ENCODE data around the gene CCDC12.

Gene CCDC12

DNA sequence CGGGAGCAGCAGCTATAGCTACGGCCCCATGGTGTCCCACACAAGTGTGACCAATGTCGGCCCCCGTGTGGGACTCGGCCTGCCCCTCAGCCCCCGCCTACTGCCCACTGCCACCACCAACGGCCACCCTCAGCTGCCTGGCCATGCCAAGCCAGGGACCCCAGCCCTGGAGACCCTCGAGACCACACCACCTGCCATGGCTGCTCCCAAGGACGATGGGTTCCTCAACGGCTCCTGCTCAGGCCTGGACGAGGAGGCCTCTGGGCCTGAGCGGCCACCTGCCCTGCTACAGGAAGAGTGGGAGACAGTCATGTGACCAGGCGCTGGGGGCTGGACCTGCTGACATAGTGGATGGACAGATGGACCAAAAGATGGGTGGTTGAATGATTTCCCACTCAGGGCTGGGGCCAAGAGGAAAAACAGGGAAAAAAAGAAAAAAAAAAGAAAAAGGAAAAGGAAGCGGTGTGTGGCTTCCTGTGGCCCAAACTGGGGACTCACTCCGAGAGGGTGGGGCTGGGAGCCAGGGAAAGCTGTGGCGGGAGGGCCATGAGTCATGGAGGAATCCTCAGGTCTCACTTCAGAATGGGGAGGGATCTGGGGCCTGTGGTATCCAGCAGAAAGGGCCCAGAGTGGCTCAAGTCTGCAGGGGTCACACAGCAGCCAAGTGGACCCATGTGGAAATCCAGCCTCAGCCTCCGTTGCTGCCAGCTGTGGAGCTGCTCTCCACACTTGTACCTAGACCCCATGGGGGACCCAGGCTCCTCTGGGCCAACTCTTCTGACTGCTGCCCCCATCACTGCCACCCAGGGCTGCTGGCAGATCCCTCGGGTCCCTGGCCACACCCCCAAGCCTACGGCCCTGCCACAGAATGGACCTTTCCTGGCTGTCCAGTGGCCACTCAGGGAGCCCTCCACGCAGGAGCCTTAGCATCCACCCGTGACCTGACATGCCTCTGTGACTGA is 72.9 kb downstream of the CCDC12 start:
- no peak for DNase-seq

DNA sequence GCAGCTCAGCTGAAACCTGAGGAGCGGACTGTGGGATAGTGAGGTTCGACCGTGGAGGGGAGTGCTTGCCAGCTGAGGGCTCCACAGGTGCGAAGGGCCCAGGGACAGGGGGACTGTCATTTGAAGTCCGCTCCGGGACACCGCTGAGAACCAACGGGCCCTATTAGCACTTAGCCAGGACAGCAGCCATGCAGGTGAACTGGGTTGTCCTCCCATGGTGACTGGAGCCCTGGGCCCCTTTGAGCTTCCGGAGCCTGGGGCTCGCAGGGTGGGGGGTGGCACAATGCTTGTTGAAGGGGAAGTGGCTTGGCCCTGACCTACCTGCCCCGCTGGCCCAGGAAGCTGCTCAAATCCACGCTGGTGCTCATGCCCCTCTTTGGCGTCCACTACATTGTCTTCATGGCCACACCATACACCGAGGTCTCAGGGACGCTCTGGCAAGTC is 74.3 kb downstream of the CCDC12 start:
- DNase-seq: no peak

DNA sequence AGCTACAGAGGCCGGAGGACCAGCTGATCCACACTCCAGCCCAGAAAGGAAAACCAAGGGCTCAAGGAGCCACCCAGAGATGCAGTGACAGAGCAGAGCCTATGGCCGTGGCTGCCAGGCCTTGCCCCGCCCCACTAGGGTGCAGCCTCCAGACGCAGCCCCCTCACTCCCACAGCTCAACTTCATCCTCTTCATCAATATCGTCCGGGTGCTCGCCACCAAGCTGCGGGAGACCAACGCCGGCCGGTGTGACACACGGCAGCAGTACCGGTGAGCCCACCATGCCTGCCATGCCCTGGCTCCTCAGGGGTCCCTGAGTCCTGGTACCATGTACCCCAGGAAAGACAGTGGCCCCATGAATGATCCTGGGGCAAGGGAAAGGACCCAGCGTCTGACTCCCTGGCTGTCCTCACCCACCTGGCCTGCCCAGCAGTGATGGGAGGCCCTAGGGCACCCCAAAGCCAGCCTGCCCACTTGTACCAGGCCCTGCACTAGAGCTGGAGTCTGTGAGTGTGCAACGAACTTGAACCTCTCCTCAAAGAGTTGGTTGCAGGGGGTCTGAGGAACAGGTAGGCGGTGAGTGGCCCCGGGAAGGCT is 74.9 kb downstream of the CCDC12 start:
- DNase-seq: no peak

DNA sequence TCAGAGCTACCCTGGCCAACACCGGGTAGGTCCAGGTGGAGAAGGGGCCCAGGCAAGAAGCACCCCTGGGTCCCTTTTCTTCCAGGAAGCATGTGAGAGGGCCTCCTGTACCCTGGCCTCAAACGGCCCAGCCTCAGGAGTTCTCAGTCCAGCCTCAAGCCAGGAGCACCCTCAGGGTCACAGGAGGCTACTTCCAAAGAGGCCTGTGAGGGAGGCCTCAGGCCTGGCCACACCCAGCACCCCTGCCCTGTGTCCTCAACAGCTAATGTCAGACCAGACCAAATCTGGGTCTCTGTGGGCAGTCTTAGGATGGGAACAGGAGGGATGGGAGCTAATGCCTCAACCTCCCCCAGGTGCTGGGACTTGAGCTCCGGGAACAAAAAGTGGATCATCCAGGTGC is 75.5 kb downstream of the CCDC12 start:
- no peak for DNase-seq

DNA sequence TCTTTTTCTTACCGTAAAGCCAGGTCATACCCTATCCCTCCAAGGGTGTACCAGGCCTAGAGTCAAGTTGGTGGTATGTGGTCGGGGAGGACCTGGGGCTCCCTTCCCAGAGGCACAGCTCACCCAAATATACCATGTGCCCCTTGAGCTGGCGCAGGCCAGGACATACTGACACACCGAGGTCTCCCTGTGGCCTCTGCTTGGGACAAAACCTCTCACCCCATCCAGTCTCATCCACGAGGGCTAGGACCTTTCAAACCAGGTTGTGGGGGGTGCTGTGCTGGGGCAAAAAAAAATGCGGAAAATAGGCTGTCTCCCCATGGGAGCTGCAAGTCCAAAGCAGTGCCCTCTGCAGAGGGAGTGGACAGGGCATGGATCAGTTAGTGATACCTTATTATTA is 76.2 kb downstream of the CCDC12 start:
- no peak for DNase-seq

DNA sequence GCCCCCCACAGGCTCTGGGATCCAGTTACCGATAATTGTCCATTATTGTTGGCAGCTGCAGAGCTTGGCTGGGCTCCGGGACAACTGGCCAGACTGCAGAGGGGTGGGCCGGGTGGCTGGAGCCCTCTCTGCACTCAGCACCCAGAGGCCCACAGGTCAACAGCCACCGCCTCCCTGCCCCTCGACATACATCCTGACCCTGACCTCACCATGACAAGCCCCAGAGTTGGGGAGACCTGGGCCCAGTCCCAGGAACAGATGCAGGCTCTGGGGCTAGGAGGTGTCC is 76.6 kb downstream of the CCDC12 start:
- DNase-seq: no peak

DNA sequence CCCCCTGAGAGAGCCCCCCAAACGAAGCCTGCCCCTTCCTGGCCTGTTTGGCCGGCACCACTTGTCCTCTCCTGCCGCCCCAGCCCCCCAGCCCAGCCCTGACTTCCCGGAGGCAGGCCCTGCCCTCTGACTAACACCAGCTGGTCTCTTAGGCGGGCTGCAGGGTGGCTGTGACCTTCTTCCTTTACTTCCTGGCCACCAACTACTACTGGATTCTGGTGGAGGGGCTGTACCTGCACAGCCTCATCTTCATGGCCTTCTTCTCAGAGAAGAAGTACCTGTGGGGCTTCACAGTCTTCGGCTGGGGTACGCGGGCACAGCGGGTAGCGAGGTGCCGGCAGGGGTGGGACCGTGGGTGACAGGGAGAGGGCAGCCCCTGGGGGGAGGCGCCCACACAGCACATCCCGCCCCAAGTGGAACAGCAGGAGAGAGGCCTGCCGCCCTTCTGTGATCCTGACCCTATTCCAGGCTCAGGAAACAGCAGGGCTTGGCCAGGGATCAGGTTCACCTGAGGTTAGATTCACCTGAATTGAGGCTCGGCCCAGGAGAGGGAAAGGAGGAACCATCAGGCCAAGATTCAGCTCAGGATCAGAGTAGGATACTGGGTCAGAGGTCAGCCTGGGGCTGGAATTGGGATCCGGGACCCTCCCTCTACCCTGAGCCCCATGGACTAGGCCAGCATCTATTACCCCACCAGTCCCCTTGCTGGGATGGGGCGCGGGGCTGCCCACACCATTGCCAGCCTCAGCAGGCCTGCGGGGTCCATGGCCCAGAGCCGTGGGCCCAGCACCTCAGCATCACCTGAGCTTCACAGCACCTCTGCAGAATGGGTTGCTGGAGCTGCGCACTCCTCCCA is 77.2 kb downstream of the CCDC12 start:
- no peak for DNase-seq

DNA sequence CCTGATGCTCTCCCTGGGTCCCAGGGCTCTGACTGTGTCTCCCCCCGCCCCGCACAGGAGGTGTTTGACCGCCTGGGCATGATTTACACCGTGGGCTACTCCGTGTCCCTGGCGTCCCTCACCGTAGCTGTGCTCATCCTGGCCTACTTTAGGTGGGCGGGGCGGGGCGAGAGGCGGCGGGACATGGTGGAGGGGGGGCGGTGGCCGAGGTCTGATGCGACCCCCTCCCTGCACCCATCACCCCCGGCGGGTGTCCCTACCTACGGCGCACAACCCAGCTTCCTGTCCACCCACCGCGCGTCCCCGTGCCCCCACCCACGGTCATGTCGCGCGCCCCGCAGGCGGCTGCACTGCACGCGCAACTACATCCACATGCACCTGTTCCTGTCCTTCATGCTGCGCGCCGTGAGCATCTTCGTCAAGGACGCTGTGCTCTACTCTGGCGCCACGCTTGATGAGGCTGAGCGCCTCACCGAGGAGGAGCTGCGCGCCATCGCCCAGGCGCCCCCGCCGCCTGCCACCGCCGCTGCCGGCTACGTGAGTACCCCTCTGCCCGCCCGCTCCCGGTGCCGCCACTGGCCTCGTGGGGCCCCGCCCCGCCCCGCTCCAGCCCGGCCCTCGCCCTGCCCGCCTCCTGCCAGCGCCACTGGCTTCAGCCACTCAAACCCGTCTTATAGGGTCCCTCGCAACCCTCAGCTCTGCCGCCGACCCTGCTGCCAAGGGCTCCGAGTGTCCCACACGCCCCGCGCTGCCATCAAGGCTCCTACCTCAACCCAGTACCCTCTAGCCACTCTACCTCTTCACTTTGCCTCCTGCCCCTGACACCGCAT is 78.0 kb downstream of the CCDC12 start:
- no peak for DNase-seq

DNA sequence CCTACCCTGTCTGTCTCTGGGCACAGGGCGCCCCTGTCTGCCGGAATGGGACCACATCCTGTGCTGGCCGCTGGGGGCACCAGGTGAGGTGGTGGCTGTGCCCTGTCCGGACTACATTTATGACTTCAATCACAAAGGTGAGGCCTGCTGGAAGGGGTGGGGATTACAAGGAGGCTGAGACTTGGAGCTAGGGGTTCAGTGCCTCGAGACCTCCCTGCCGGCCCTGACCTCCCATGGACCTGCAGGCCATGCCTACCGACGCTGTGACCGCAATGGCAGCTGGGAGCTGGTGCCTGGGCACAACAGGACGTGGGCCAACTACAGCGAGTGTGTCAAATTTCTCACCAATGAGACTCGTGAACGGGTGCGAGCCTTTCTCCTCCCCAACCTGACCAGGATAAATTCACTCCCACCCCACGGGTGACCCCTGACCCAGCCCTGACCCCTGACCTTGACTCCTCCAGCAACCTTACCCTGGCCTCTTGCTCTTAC is 78.7 kb downstream of the CCDC12 start:
- DNase-seq: no peak

DNA sequence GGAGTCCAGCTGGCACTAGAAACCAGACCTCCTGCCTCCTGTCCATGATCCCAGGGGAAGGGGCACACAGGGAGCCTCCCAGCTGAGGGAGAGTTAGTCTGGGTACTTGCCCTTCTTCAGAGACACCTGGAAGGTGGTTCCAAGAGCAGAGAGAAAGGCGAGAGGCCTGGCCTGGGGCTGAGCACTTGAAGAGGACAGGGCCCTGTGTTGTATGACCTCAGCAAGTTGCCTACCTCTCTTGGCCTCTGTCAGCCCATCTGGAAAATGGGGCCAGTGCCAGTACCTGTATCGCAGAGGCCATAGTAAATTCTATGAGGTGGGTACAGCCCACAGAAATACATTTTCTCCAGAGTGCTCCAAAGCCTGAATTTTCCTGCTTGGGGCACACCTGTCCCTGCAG is 79.5 kb downstream of the CCDC12 start:
- DNase-seq: no peak

DNA sequence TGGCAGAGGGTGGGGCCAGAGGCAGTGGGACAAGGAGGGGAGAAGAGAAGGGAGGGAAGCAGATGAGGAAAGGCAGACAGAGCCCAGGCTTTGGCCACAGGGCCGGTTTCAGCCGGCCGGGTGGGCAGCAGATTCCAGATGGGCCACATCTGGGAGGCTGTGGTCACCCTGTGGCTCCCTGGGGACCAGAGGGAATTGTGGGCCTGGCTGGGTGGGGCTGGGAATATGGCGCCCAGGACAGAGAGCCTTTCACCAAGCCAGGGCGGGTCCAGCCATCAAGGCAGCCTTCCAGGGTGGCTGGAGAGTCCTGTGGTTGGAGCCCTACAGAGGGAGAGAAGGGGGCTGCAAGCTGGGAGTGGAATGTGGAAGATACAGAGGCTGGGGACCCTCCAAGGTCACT is 80.2 kb downstream of the CCDC12 start:
- DNase-seq: no peak

DNA sequence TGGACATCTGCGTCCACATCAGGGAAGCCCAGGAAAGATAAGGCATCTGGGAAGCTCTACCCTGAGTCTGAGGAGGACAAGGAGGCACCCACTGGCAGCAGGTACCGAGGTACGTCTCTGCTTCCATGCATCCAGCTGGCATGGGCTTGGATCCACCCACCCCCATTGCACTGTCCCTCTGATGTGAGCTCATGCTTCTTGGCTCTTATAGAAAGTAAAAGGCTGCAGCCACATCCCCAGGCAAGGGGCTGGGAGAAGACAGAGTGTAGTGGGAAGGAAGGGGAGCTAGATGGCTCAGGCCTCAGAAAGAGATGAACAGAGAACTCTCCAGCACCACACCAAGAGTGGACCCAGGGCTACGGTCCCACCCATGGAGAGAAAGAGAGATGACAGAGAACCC is 80.8 kb downstream of the CCDC12 start:
- no peak for DNase-seq

DNA sequence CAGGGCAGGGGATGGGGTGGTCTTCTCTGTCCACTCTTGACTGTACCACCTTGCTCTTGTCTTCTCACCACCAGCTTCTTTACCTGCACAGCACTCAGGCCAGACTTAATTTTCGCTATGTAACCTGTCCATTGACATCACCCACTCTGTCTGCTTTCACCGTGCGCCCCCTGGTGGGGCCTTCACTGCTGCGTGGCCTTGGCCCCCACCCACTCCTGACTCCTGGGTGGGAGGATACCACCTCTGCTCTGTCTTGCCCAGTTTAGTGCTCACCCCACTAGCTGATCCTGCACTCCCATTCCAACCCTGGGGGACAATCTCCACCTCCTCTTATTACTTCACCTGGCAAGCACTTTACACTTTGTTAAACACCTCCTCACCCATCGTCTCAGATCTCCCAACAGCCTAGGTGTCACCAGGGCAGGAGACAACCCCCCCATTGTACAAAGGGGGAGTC is 81.3 kb downstream of the CCDC12 start:
- peak; percentile 18 to 77 for DNase-seq

DNA sequence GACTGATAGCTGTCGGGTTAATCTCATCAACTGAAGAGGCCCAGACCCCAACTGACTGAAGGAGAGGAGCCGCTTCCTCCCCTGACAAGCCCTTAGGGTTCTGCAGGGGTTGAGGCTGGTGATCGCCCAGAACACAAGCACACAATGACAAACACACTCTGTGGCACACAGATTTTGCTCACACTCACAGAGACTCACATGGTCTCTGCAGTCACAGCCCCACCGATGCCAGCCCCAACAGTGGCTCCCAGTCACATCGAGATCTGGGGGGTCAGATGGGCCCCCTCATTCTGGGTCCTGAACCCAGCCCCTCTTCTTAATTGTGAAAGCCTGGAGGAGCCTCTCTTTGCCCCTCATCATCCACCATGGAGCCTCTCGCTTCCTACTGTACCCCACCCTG is 82.3 kb downstream of the CCDC12 start:
- no peak for DNase-seq

DNA sequence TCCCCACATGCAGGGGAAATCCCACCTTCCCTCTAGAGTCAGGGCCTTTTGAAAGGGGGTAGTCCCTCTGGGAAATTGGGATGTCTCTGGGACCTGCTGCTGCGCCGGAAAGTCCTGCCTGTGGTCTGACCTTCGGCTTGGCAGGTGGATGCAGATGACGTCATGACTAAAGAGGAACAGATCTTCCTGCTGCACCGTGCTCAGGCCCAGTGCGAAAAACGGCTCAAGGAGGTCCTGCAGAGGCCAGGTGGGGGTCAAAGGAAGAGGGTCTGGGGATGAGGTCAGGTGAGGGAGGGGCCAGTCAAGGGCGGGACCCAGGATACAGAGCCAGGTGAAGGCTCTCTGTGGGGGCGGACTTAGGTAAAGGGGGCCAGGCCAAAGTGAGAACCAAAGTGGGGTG is 82.8 kb downstream of the CCDC12 start:
- peak in 1 of 2 donors; percentile 27 for DNase-seq

DNA sequence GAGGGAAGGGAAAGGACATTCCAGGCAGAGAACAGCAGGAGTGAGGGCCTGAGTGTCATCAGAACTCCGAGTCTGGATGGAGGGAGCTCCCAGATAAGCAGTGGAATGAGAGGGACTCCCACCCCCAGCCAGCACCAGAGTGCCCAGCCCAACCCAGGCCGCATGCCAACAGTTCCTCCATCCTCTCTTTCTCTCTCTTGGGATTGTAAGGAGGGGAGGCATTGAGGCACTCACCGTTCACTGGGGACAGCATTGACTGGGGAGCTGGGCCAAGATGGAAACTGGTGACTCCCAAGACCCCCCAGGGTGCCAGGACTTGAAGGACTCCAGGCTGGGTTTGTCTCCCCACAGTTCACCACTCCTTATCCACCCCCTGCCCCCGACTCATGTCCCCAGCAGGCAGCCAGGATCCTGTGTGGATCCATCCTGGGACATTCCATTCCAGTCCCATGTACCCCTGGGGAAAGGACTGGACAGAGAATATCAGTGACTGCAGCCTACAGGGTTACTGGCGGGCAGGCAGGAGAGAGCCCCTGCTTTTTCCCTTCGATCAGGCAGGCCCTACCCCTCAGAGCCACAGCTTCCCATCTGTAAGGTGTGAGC is 83.3 kb downstream of the CCDC12 start:
- no peak for DNase-seq

DNA sequence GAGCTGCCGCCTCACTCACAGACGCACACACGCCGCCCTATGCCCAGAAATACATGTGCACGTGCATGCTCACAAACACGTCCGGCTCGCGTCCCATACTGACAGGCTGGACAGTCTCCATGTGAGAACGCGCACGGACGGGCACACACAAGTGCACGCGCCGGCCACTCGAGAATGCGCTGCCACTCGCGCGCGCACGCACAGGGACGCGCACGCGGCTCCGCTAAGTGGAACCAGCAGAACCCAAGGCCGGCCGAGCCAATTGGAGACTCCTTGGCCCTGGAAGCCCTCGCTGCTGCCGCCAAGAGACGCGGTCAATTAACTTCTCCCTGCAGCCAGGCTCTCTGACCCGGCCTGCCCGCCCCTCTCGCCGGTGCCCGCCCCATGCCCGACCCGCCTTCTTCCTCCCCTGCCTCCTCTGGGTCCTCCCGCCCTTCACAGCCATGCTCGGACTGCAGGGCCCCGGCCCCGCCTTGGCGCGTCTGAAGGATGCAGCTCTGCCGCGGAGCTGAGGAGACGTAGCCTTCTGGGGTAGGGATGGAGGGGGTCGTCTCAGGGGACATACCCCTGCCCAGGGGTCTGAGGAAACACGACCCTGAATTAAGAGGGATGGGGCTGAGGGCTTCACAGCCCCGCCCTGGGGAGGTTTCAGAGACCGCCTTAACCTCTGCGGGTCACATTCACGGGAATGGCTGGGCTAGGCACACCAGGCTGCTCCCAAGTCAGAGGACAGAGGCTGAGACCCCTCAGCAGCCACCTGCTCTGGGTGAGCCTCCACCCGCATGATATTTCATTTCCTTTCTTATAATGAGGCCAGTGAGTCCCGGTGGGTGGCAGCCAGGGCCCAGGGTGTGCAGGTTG is 84.0 kb downstream of the CCDC12 start:
- peak; percentile 49 to 67 for DNase-seq

DNA sequence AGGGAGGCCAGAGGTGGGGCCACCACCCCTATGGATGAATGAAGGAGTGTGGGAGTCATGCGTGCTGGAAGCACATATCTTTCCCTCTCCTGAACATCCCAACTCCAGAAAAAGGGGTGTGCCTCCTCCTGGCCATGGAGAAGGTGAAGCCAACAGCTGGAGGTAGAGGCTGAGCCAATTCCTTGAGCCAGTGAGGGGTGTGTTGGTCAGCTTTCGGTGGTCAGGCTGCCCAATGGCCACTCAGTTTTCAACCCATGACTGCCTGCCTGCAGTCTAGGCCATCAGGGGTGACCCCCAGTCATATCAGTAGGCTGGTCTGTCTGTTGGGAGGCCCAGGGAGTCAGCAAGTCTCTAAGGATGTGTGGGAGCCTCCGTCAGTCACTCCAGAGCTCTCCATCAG is 85.4 kb downstream of the CCDC12 start:
- no peak for DNase-seq

DNA sequence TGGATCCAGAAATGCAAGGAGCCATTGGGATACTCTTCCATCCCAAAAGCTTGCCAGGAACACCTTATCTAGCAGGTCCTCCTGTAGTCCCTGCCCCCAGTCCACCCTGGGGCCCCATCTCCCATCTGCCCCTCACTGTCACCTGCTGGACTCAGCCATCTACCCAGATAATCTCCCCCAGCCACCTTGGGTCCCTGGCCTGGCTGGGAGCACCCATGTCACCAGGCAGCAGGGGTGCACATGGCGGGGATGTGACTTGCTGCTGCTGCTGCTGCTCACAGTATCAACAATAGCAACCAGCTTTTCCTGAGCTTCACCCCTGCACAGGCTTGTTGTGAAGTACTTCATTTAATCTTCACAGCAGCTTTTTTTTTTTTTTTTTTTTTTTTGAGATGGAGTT is 86.4 kb downstream of the CCDC12 start:
- no peak for DNase-seq

DNA sequence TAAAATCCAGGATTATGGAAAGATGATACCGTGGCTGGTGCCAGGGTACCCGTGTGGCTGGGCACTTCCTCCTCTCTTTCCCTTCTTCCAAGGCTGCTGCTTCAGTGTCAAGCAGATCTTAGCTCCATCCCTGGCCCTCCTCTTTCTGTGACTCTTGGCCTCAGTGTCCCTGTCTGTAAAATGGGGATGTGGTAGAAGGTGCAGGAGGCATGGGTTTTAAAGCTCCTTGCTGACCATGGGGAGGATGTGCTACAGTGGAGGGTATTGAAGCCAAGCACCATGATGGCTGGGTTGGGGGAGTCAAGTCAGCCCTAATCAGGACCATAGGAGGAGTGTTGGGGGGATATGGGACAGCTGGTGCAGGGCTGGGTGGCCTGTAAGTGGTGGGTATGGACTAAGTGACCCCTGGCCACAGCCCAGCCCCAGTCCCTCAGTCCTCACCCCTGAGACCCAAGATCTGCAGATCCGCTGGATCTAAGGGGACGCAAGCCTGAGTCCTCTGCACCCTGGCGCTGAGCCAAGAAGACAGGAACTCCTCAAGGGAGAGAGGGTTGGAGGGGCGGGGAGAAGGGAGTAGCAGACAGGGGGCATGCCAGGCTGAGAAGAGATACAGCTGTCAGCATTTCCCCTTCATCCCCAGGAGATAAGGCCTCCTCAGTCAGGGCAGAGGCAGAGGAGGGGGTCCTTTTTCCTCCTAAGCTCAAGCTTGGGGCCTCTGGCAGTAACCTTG is 87.0 kb downstream of the CCDC12 start:
- no peak for DNase-seq
